SK-N-SH (cell line): ENCODE data around the gene MEGF10. TPM values are rescaled to one million over a fixed set of nuclear protein-coding genes. Genes with fewer than 3 reads are reported as not detected.

Source experiments
- CTCF ChIA-PET: fragments of 300-600, 350-600 bp; formaldehyde crosslinking; extraction: SDS; loops from one replicate; lab custom pipeline; 2021; lab: Yijun Ruan, JAX
- POLR2A ChIA-PET: fragments of 350-600 bp; sonication (Branson Sonifier 250); formaldehyde crosslinking; extraction: SDS; loops from one replicate; lab custom pipeline; 2020; ENCODE audit warnings: antibody characterized with exemption, inconsistent platforms; lab: Yijun Ruan, JAX
- DNase-seq: peaks from one replicate; pipeline ENCODE4 v3.0.0; 2012
- H2AFZ ChIP-seq: fragments of 200-600 bp; sonication (generic); 2 replicates; pipeline ENCODE4 v1.8.1; 2016; ENCODE audit warnings: antibody characterized with exemption, mild to moderate bottlenecking, low read depth
- H3F3A ChIP-seq: fragments of 200-600 bp; sonication (generic); replicated peaks from 2 replicates; pipeline ENCODE3; 2016; ENCODE audit warnings: antibody characterized with exemption, mild to moderate bottlenecking; ENCODE audit not compliant: insufficient read depth
- H3K27ac ChIP-seq, 2 experiments: fragments of 200-500 bp in 1 of 2; fragments of 200-600 bp in 1 of 2; sonication (Bioruptor generic) in 1 of 2; sonication (generic), shearing (Covaris generic) in 1 of 2; 2 replicates each; pipeline versions ENCODE4 v1.5.1 to v1.6.1; 2014 to 2016; ENCODE audit warnings: low read depth in 2 of 2, inconsistent platforms in 1 of 2, low read length in 1 of 2, mild to moderate bottlenecking in 1 of 2, mixed read lengths in 1 of 2
- H3K27me3 ChIP-seq: fragments of 200-600 bp; sonication (generic), shearing (Covaris generic); 2 replicates; pipeline ENCODE4 v1.6.1; 2016; ENCODE audit warnings: mixed run types; ENCODE audit not compliant: insufficient read depth
- H3K36me3 ChIP-seq, 2 experiments: fragments of 200-500 bp in 1 of 2; fragments of 200-600 bp in 1 of 2; sonication (Bioruptor generic) in 1 of 2; sonication (generic) in 1 of 2; replicated peaks in 1 of 2; 2 replicates each; pipeline versions ENCODE3 to v1.5.1; 2014 to 2016; ENCODE audit warnings: low read length in 1 of 2, mild to moderate bottlenecking in 1 of 2; ENCODE audit not compliant: insufficient read depth in 2 of 2, control insufficient read depth in 1 of 2
- H3K4me1 ChIP-seq, 2 experiments: fragments of 200-500 bp in 1 of 2; fragments of 200-600 bp in 1 of 2; sonication (Bioruptor generic) in 1 of 2; sonication (generic), shearing (Covaris generic) in 1 of 2; 2 replicates each; pipeline versions ENCODE4 v1.5.1 to v1.6.1; 2014 to 2016; ENCODE audit warnings: low read depth in 1 of 2, low read length in 1 of 2, mixed run types in 1 of 2; ENCODE audit not compliant: insufficient read depth in 2 of 2, control insufficient read depth in 1 of 2
- H3K4me2 ChIP-seq: fragments of 200-600 bp; sonication (generic), shearing (Covaris generic); 2 replicates; pipeline ENCODE4 v1.6.1; 2017; ENCODE audit warnings: mixed run types
- H3K4me3 ChIP-seq, 2 experiments: fragments of 200-500 bp in 1 of 2; fragments of 200-600 bp in 1 of 2; sonication (Bioruptor generic) in 1 of 2; sonication (generic), shearing (Covaris generic) in 1 of 2; 2 replicates each; pipeline versions ENCODE4 v1.5.1 to v1.8.1; 2014 to 2016; ENCODE audit warnings: low read depth in 2 of 2, inconsistent platforms in 1 of 2, low read length in 1 of 2, mild to moderate bottlenecking in 1 of 2, mixed read lengths in 1 of 2, moderate library complexity in 1 of 2
- H3K79me2 ChIP-seq: fragments of 200-600 bp; sonication (generic); 2 replicates; pipeline ENCODE4 v1.8.1; 2017; ENCODE audit warnings: mild to moderate bottlenecking; ENCODE audit not compliant: insufficient read depth
- H3K9ac ChIP-seq: fragments of 200-600 bp; sonication (generic); 2 replicates; pipeline ENCODE4 v1.6.1; 2017; ENCODE audit warnings: mixed run types
- H3K9me2 ChIP-seq: fragments of 200-600 bp; sonication (generic); 2 replicates; pipeline ENCODE4 v1.6.1; 2017; ENCODE audit warnings: mixed run types
- H3K9me3 ChIP-seq: fragments of 200-600 bp; sonication (generic); 2 replicates; pipeline ENCODE4 v1.6.1; 2017; ENCODE audit warnings: mixed run types, mild to moderate bottlenecking, moderate library complexity
- H4K20me1 ChIP-seq: fragments of 200-600 bp; sonication (generic); 2 replicates; pipeline ENCODE4 v1.6.1; 2017; ENCODE audit warnings: mild to moderate bottlenecking, mixed run types; ENCODE audit not compliant: insufficient read depth
- ELF1 ChIP-seq: IDR thresholded peaks from 2 replicates; pipeline ENCODE4 v1.4.0; 2012
- EP300 ChIP-seq, 2 experiments: IDR thresholded peaks; 2 replicates each; pipeline versions ENCODE4 v1.4.0 to v1.6.1; 2012; ENCODE audit warnings: borderline replicate concordance in 1 of 2, low read depth in 1 of 2, low read length in 1 of 2
- FOXJ3 ChIP-seq: sonication (generic); formaldehyde crosslinking; IDR thresholded peaks from 2 replicates; pipeline ENCODE4 v1.5.1; 2020; ENCODE audit warnings: mild to moderate bottlenecking, missing genetic modification reagents
- GABPA ChIP-seq: IDR thresholded peaks from 2 replicates; pipeline ENCODE4 v1.4.0; 2012; ENCODE audit warnings: low read depth, mild to moderate bottlenecking
- IRF3 ChIP-seq: fragments of 150-350 bp; IDR thresholded peaks from 2 replicates; pipeline ENCODE4 v1.6.1; 2016; ENCODE audit warnings: mild to moderate bottlenecking, low read depth, low read length
- MEF2A ChIP-seq: IDR thresholded peaks from 2 replicates; pipeline ENCODE4 v1.4.0; 2012; ENCODE audit warnings: low read depth, borderline replicate concordance
- MXI1 ChIP-seq: IDR thresholded peaks from 2 replicates; pipeline ENCODE4 v1.6.1; 2012; ENCODE audit warnings: mild to moderate bottlenecking, low read depth, low read length, improper control_type of control experiment
- NFIC ChIP-seq: IDR thresholded peaks from 2 replicates; pipeline ENCODE4 v1.4.0; 2012; ENCODE audit warnings: borderline replicate concordance
- PBX3 ChIP-seq: IDR thresholded peaks from 2 replicates; pipeline ENCODE4; 2012
- POLR2AphosphoS5 ChIP-seq: IDR thresholded peaks from 2 replicates; pipeline ENCODE4 v1.6.1; 2012; ENCODE audit warnings: low read depth, low read length
- RAD21 ChIP-seq: IDR thresholded peaks from 2 replicates; pipeline ENCODE4 v1.6.1; 2012; ENCODE audit warnings: mild to moderate bottlenecking, low read length
- RCOR1 ChIP-seq: fragments of 150-350 bp; IDR thresholded peaks from 2 replicates; pipeline ENCODE4 v1.6.1; 2017; ENCODE audit warnings: antibody characterized with exemption, low read length
- RFX5 ChIP-seq: IDR thresholded peaks from 2 replicates; pipeline ENCODE4 v1.6.1; 2012; ENCODE audit warnings: mild to moderate bottlenecking, improper control_type of control experiment, low read length
- RXRA ChIP-seq: IDR thresholded peaks from 2 replicates; pipeline ENCODE4 v1.4.0; 2012; ENCODE audit warnings: low read depth, mild to moderate bottlenecking, borderline replicate concordance
- SMC3 ChIP-seq: IDR thresholded peaks from 2 replicates; pipeline ENCODE4 v1.6.1; 2012; ENCODE audit warnings: low read depth, low read length, improper control_type of control experiment
- TCF12 ChIP-seq: IDR thresholded peaks from 2 replicates; pipeline ENCODE4 v1.4.0; 2012
- ZBTB33 ChIP-seq: IDR thresholded peaks from 2 replicates; pipeline ENCODE4 v1.4.0; 2012; ENCODE audit warnings: low read depth, borderline replicate concordance
- WGBS: methylation state at CpG from one replicate; pipeline ENCODE4 v1.1.6; 2017; ENCODE audit warnings: low lambda C conversion rate; 5-methylcytosine and 5-hydroxymethylcytosine counted together
- polyA plus RNA-seq, 3 experiments: library from polyadenylated mRNA; depleted of rRNA; stranded (reverse); fragments of >200 nt; gene quantifications; 2 replicates each; pipeline ENCODE4 v1.2.3, GENCODE V29; 2012
- TF ChIP-seq, protein P1 (sequence below): fragments of 200-600 bp; sonication (generic); IDR thresholded peaks from 2 replicates; pipeline ENCODE4 v1.6.1; 2017; ENCODE audit warnings: antibody characterized with exemption, mild to moderate bottlenecking, moderate library complexity
- TF ChIP-seq, protein P2 (sequence below): IDR thresholded peaks from 2 replicates; pipeline ENCODE4 v1.4.0; 2012; ENCODE audit warnings: low read depth, borderline replicate concordance

The MEGF10 gene
- polyA plus RNA-seq, 1 of the 3 experiments (the other 2 are of a cell fraction), result 1.1 TPM

- H3K9me2 ChIP-seq, result no peaks in the 10 kb centered on the region
- H3K9me3 ChIP-seq, result no peaks in the 10 kb centered on the region
- DNase-seq, result peak; percentile 42
- H2AFZ ChIP-seq, result no peak overlapping the region
- H3K4me3 ChIP-seq, result no peak overlapping the region; a peak in 1 of 4 replicates
- H3K27ac ChIP-seq, result no peak overlapping the region
- no peaks in the 10 kb centered on the region for H3K36me3 ChIP-seq
- 59% methylated on average over 3 of the region's 3 CpGs for WGBS
- CTCF ChIA-PET, result interaction anchor here (0.6 to 4.8 kb wide), 61 partner anchors 8 to 1154 kb away, joined by 3 to 46 read pairs (median 4); partner anchors contain the start of genes MEGF10 and PRRC1
- peaks cover 5% of the 10 kb centered on the region; the same call in 1 of the 2 replicates for H3K27me3 ChIP-seq
- H3K79me2 ChIP-seq, result no peaks in the 10 kb centered on the region
- H3K4me2 ChIP-seq, result no peak overlapping the region
- H3K9ac ChIP-seq, result no peak overlapping the region
- no peak for TF ChIP-seq ZBTB33
- no peak for TF ChIP-seq TCF12
- TF ChIP-seq ELF1, result no peak
- TF ChIP-seq MXI1, result no peak
- TF ChIP-seq FOXJ3 (CRISPR knock-in tag), result no peak
- TF ChIP-seq POLR2AphosphoS5, result no peak
- TF ChIP-seq, protein P1, sequence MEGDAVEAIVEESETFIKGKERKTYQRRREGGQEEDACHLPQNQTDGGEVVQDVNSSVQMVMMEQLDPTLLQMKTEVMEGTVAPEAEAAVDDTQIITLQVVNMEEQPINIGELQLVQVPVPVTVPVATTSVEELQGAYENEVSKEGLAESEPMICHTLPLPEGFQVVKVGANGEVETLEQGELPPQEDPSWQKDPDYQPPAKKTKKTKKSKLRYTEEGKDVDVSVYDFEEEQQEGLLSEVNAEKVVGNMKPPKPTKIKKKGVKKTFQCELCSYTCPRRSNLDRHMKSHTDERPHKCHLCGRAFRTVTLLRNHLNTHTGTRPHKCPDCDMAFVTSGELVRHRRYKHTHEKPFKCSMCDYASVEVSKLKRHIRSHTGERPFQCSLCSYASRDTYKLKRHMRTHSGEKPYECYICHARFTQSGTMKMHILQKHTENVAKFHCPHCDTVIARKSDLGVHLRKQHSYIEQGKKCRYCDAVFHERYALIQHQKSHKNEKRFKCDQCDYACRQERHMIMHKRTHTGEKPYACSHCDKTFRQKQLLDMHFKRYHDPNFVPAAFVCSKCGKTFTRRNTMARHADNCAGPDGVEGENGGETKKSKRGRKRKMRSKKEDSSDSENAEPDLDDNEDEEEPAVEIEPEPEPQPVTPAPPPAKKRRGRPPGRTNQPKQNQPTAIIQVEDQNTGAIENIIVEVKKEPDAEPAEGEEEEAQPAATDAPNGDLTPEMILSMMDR, result peak; percentile 99
- peak; percentile 49 for TF ChIP-seq RAD21
- TF ChIP-seq PBX3, result no peak
- TF ChIP-seq GABPA, result no peak
- TF ChIP-seq SMC3, result peak; percentile 37
- TF ChIP-seq MEF2A, result no peak
- TF ChIP-seq RCOR1, result no peak
- TF ChIP-seq NFIC, result no peak
- TF ChIP-seq RFX5, result no peak
- TF ChIP-seq RXRA, result no peak
- TF ChIP-seq, protein P2, sequence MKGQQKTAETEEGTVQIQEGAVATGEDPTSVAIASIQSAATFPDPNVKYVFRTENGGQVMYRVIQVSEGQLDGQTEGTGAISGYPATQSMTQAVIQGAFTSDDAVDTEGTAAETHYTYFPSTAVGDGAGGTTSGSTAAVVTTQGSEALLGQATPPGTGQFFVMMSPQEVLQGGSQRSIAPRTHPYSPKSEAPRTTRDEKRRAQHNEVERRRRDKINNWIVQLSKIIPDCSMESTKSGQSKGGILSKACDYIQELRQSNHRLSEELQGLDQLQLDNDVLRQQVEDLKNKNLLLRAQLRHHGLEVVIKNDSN, result no peak
- TF ChIP-seq IRF3, result no peak
- TF ChIP-seq EP300 (IDR thresholded peaks at IDR 0.05; ENCODE audit: borderline replicate concordance in 1 of 2, low read depth in 1 of 2, low read length in 1 of 2), result no peak
- H3K4me1 ChIP-seq, result no peaks in the 10 kb centered on the region
- POLR2A ChIA-PET, result no interaction called here
- H4K20me1 ChIP-seq, result no peaks in the 10 kb centered on the region
- H3F3A ChIP-seq, result no peaks in the 10 kb centered on the region
These were observed 202.5 kb downstream of the MEGF10 start for GRCh38 chr5:127492854-127493738.
